CD4-positive, alpha-beta T cell treated with Interleukin-17A for 4 hours (primary cell): ENCODE data around the gene ASTN2.

Experiments
- DNase-seq: peaks from one replicate; pipeline ENCODE4 v3.0.0-alpha.2; 2020; ENCODE audit warnings: mixed read lengths

The ASTN2 gene

DNA sequence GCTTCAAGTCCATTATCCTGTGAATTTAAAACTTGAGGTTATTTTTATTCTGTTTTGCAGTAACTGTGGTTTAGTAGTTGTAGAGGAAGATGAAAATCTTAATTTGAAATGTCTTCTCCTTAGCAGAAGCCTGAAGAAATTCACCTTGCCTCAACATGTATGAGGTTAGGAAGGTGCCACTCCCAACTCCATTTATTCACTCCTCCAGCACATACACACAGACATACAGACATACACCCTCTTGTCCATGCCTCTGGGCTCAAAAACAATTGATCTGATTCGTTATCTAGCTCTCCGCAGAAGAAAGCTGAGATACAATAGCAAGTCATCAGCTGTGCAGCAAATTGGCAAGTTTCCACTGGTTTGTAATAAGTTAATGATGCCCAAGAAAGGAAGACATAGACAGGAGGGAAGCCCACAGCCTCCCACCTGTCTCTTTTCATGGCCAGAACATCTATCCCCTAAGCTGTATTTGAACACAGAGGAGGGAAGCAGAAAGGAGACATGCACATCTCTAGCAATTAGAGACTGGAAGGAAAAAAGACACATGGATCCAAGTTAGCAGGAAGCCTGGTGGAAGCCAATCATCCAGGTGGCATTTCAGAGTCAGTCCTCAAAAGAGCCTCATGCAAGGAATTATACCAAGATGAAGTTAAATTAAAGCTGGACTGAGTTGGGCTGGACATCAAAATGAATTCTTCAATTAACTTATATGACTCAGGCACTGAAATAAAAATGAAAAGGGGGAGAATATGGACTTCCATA, 257.9 kb downstream of the ASTN2 start:
- DNase-seq = no peak

DNA sequence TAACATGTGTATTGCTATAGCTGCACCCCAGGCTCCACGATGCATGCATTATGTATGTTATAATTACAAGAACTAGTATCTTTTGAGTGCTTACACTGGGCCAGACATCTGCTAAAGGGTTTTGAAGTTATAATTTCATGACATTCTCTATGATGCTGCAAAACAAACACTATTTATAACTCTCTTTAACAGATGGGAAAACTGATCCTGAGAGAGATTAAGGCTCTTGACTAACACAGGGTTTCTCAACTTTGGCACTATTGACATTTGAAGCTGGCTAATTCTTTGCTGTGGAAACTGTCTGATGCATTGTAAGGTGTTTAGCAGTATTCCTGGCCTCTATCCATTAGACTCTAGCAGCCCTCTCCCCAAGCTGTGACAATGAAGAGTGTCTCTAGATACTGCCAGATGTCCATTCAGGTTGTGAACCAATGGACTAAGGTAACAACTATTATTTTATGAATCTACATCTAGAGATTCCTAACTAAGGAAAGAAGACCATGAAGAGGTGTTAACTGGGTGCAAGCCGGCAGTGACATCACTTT, 258.6 kb downstream of the ASTN2 start:
- DNase-seq = no peak

DNA sequence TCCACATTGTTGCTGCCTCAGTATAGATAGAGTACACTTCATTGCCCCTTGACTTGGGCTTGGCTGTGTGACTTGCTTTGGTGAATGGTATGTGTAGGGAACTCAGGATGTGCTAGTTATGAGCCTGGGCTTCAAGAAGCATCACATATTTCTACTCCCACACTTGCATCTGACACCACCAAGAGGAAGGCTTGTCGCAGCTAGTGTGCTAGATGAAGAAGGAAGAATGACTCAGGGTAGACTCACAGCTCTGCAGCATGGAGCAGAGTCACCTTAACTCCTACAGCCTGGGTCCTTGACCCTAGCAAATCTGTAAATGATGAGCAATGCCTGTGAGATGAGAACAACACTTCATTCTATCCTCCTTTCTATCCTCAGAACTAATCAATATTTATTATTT, 261.8 kb downstream of the ASTN2 start:
- no peak for DNase-seq

DNA sequence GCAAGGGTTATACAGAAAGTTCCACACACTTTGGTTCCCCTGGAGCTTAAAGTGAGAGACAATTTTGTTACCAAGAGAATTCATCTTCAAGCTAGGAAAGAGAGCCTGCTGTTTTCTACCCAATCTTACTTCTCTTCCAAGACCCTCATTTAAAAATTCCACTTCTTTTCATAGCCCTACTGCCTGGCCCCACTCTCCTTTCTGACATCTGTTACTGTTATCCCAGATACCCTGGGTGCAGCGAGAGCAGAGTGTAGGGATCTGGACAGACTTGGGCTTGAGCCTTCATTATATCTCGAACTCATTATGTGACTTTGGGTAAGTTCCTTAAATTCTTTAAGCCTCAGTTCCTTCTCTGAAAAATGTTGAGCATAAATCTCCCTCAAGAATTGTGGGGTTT, 263.1 kb downstream of the ASTN2 start:
- no peak for DNase-seq

DNA sequence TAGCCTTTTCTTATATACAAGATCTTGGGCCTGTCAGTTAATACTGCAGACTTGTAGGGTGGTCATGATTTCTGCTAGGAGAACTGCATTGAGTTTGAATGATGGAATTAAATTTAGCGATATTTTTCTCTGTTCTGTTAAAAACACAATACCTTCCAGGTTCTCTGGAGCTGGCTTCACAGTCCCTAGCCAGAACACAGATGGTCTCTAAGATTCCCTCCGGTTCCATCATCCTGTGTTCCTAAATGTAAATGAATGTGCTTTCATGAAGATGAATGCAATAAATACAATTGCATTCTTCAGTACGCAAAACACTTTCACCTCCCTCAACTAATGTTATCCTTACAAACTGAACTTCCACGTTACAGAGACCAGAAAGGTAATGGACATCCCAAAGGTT, 264.9 kb downstream of the ASTN2 start:
- no peak for DNase-seq

DNA sequence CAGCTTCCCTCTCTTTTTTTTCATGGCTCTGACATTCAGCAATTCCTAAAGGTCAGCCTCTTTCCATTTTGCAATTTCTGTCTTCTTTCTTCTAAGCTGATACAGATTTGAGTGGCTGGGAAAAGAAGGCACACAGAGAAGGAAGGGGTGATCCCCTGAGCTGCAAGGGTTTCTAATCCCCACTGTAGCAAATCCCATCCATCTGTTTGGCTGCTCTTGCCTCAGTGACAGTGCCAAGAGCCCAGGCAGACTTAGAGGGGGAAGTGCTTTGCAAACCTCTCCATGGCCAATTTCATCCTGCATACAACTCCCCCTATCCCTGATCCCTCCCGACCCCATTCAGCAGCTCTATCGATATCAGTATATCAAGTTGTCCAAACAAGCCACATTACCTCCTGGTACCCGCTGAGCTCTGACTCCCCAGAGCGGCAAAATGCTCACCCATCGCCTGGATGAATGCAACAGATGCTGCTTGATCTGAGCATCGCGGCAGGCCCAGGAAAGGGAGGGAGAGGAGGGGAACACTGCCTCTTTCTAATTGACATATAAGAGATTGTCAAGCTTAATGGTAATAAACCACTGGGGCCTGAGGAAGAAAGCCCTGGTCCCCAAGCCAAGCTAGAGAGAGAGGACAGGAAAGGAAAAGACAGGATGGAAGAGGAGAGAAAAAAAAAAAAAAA, 268.9 kb downstream of the ASTN2 start:
- DNase-seq = no peak

DNA sequence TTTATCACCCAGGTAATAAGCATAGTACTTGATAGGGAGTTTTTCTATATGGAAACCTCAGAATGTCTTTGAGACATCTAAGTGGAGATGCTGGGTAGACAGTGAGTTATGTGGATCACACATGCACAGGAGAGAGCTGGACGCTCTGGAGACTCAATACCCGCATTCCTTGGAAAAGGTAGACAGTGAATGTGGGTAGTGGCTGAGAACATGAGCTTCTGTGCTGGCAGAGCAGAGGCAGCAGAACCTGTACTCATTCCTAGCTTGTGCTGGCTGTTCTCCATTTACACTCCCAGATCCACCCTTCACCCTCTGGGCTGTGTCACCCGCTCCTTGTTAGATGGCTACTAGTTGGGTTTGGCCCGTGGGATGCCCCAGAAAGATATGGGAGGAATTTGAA, 269.8 kb downstream of the ASTN2 start:
- DNase-seq = no peak

DNA sequence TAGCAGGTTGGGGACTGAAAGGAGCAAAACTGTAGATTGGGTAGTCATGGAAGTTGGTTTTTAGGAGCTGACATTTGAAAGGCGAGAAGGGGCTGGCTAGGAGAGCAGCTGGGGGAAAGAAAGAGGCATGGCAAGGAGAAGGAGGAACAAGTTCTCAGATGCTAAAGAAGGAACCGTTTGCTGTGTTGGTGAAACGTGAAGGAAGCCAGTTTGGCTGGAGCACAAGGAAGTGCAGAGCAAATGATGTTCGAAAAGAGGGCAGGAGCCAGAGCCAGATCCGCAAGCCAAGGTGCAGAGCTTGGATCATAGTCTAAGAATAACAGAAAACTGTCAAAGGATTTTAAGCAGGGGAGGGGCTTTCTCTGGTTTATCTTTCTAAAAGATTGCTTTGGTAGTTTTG, 276.6 kb downstream of the ASTN2 start:
- no peak for DNase-seq

DNA sequence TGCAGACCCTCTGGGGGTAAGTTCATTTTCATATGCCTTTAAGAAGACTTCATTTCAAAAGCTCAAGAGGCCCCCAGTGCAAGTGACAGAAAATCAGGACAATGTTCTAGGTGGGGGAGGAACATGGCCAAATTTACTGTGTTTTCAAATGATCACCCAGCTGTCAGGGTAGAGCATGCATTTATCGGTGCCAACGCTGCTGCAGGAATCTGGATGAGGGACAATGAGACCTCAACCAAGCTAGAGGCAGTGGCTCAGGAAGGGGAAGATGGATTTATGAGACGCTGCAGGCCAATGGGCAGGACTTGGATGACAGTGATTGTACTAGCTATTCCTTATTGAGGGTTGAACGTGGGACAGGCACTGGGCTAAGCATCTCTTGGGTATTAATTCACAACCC, 278.4 kb downstream of the ASTN2 start:
- no peak for DNase-seq

DNA sequence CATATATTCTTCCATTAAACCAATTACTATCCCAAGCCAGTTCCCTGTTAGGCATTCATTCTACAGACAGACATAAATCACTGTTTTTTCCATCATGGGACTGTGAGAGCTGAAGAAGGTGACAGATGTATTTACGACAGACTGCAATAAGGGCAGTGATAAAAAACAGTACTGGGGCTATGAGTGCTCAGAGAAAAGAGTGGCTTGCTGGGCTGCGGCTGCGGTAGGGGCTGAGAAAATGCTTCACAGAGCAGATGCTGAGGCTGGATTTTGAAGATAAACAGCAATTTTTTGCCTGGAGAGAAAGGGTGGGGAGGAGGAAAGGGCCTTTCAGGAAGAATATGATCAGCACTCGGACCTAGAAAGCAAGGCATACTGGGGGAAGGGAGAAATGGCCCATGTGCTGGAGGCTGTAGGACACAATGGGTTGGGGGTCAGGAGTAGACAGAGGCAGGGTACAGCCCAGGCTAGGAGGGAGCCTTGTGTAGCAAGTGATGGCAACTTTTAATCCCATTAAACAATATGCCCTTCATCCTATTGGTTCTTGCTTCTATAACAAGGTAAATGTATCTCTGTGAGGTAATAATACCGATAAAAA, 279.3 kb downstream of the ASTN2 start:
- no peak for DNase-seq

DNA sequence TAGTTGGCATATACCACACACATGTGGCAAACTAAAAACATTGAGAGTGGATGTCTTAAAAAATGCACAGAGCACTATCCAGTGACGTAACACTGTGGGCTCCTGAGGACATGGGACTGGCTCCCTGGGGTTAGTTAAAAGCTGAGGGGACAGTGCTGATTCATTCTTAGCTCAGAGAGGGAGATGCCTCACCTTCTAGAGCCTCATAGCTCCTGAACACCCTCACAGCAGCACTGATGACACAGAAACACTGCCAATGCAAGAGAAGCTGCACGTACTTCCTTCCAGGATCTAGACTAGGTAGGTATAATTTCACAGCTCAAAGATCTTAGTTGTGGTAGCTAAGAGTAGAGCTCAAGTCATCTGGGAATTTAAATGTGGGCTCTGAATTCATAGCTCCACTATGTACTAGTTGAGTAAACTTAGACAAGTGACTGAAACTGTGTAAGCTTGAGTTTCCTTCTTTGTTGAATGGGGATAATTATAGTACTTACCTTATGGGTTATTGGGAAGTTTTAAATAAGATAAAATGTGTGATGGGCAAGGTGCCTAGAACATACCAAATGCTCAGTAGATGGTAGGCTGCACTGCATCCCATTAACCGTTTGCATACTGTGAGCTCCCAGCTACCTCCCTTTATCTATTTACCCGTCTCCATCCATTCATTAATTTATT, 279.9 kb downstream of the ASTN2 start:
- DNase-seq = no peak

DNA sequence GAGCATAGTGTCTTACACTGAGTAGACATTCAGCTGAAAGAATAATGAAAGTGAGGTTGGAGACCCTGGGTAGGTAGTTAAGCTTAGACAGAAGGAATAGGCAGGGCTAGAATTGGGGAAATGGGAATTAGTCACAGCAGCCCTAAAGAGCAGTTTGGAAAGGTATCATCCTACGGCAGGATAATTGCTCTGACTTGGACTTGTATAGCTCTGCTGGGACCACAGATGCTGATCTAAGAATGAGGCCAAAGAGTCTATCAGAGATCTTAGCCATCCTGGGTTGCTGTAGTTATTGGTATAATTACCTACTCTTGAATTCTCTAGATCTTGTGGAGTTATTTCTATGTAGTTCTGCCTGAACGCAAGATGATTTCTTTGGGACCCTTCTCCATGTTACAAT, 288.0 kb downstream of the ASTN2 start:
- no peak for DNase-seq

DNA sequence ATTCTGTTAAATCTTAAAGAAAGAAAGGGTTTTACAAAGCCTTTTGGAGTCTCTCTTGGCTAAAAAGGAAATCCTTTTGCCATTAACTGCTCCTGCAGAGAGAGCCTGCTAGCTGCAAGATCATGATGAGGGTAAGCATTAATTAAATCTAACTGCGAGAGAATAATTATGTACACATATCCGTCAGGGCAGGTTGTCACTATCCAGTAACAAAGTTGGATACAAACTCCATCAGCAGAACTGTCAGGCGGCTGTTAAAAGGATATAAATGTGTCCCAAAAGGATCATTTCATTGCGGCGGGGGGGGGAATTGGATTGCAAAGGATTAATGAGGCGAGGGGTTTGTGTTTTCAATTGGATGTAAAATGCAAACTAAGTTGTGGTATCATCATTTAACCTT, 289.3 kb downstream of the ASTN2 start:
- DNase-seq = no peak

DNA sequence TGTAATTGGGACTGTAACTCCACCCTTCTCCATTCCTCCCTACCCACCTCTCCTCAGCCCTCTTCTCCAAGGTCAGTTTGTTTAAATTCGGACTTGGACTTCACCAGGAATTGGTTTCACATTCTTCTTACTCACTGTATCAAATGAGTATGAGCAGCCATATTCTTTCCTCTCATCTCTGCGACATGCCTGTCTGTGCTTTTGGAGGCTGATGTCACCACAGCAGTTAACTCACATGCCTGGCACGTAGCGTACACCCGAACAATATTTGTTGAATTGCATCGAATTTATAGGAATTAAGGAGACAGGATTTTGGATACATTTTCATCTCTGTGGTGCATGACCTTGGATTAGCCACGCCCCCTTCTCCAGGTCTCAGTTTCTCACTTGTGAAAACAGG, 291.1 kb downstream of the ASTN2 start:
- no peak for DNase-seq

DNA sequence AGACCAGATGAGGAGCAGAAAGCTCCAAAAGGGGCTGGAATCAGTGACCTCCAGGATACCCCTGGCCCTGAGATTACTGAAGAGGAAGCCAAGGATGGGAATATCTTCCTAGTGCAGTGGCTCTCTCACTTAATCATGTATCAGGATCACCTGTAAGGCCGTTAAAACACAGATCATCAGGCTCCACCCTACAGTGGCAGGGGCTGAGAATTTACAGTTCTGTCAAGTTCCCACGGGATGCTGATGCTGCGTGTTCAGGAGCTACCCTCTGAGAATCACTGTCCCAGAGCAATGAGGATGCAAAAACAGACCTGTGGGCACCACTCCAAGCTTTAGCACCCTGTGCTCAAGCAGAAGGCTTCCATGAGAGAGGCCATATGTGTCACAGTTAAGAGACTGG, 291.9 kb downstream of the ASTN2 start:
- DNase-seq = no peak

DNA sequence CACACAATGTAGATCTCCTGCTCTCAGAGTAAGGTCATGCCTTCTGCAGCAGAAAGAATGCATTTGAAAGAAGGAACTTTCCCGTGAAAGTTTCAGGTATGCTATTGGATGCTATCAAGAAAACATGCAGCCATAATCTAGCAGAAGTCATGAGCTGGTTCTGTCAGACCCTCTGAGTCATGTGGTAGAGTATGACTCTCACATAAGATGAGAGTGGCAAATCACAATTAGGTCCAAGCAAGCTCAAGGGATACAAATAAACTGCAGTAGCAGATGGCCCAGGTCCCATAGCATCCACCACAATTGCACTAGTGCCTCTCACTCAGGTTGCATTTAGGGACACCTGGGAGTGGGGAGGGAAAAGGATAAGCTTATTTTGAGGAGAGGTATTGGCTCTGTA, 292.8 kb downstream of the ASTN2 start:
- no peak for DNase-seq

DNA sequence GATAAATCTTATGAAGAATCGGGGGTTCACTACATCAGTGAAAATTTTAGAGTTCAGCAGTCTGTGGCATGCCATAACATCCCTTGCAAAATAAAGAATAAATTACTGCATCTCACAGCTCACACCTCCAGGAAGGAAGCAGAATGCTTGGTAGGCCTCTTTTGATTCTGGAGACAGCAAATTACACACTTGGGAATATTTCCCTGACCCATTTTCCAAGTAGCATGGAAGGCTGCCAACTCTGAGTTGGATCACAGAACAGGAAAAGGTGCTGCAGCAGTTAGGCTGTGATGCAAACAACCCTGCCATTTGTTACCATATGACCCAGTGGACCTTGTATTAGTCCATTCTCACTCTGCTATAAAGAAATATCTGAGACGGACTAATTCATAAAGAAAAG, 293.5 kb downstream of the ASTN2 start:
- DNase-seq = no peak

DNA sequence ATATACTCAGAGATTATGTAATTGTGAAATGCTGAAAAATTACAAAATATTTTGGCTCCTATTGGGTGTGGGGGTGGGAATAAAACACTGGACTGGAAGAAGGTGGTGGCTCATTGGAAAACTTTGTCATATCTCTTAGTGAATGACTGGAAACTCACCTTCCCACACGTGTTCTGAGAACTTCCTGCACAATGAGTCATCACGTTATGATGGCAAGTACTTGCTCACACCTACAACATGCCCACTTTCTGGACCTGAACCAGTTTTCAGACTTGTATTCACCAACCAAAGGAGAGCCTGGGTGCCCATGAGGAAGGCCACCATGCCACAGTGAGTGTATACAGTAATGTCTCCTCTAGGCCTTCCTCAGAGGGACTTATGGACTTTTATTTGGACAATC, 294.8 kb downstream of the ASTN2 start:
- no peak for DNase-seq

DNA sequence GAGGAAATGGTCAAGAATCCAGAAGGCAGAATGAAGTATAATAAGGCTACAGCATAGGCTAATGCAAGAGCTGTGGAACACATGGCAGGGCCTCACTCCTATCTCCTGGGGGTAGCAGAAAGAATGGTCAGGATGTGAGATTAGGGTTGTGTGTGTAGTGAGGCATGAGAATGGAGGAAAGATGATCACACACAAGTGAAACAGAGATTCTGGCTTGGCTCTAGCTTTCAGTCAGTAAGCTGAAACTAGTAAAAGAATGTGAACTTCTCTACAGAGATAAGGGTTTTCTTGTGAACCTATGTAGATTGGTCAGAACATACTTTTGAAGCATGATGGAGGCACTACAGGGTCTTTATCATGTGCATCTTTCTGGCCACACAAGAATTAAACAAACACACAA, 298.8 kb downstream of the ASTN2 start:
- DNase-seq = no peak

DNA sequence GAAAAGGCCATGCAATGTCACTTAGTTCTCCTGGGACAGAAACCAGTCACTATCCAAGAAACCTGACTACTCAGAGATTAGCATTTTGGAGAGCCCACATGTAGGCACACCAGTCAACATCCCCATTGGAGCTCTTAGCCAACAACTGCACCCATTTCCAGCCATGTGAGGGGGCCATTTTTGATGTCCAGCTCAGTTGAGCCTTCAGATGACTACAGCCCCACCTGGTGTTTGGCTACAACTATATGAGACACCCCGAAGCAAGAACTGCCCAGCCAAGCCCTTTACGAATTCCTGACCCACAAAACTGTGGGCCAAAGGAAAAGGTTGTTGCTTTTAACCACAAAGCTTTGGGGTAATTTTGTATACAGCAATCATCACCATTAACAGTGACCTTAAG, 300.1 kb downstream of the ASTN2 start:
- no peak for DNase-seq

DNA sequence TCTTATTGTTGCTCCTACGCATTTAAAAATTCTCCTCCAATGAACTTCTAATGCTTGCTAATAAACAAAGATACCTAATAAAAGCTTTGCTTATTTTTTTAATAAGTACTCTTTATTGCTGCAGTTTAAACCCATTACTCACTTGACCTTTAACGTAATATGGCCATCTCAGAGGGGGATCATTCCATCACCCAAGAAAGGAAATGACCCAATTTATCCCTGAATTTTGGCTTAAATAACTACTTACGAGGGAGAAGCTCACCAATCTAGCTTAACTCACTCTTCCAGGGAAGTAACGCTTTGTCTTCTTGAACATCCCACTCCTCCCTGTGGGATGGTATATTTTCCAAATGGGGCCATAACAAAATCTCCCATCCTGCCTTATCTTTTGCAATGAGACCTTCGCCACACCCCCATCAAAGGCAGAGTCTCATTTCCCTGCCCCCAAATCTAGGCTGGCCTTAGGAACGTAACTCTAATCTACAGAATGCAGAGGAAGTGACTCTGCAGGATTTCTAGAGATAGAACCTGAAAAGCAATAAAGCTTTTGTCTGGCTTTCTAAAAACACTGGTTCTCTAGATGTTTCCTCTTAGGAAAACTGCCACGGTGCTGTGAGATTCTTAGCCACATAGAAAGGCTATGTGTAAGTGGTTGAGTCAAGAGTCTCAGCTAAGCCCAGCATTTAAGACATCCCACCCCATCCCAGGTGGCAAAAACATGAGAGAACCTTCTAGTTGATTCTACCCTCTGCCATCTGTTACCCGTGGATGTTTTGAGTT, 310.0 kb downstream of the ASTN2 start:
- DNase-seq = no peak

DNA sequence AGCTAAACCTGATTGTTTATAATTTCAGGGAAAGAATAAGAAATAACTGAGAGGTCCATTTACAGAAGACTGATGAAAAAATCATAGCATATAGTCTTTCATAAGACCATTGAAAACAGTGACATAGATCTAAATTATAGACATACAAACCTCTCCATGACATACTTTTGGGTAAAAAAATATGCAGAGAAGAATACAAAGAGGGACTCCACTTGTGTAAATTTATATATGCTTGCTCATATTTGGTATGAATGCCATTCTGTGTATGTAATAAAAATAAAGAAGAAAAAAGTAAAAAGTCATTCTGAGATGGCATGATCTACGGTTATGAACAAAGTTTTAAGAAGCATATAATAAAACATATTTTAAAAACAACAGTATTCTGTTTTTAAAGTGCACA, 310.7 kb downstream of the ASTN2 start:
- no peak for DNase-seq
